ENCODE measurements around the gene LASP1. TPM values are rescaled to one million over a fixed set of nuclear protein-coding genes. Genes with fewer than 3 reads are reported as not detected.
A peak's percentile ranks its signal among the peaks of the same experiment; 100 is the strongest.
"Not testable (repeated sequence)": the region's sequence is repeated elsewhere in the genome, so short reads cannot be mapped to it uniquely, and the experiment has no call there.

Gene LASP1
- polyA plus RNA-seq, 3 donors from 2014 or later = 94.3 to 171 (median 96.5) TPM

DNA sequence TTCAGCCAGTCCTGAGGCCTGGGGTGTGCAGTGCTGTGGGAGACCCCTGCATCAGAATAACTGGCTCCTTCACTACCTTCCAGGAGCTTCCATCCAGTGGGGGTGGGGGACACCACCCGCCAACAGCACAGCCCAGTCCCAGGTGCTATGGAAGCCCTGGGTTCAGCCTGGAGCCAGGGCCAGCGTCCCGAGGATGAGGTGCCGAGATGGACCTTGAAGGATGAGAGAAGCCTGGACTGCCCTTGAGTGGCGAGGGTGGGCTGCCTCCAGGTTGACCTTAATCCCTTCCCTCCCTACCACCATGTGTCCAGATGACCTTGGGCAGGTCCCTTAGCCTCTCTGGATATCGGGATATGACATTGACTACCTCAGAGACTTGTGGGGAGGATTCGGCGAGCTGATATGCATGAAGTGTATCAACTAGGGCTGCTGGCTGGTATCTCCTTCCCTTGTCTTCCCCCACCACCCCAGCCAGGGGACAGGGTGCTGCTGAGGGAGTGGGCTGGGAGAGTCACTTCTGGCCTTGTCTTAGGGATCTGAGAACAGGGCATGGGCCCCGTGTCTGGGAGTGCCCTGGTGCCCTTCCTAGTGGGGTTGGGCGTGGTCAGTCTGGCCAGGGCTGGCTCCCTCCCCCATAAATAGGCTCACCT is 41.3 kb downstream of the LASP1 start:
- Mint-ChIP-seq H3K9me3 (no peaks in the 10 kb centered on the region), H3K4me1 (peaks cover 87 to 90% of the 10 kb centered on the region in 2 donors), H3K4me3 (no peak overlapping the region), H3K27ac (peak overlapping the region; percentile 45 to 91 (median 85)), H3K36me3 (peaks cover 4 to 21% (median 14%) of the 10 kb centered on the region in 3 donors), H3K27me3 (ENCODE audit: low read depth in 3 of 3) (peaks cover 0 to 6% (median 5%) of the 10 kb centered on the region in 3 donors)
- DNase-seq = no peak

DNA sequence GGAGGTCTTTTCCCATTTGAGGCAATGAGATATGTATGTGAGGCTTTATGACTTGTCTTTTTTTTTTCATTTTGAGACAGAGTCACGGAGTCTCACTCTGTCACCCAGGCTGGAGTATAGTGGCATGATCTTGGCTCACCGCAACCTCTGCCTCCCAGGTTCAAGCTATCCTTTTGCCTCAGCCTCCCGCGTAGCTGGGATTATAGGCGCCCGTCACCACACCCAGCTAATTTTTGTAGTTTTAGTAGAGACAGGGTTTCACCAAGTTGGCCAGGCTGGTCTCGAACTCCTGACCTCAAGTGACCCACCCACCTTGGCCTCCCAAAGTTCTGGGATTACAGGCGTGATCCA is 41.8 kb downstream of the LASP1 start:
- not testable (repeated sequence) for DNase-seq; H3K27me3 Mint-ChIP-seq (ENCODE audit: low read depth in 3 of 3); H3K9me3 Mint-ChIP-seq
- Mint-ChIP-seq H3K4me3 (peak overlapping the region in 1 of 5 donors; percentile 0), H3K4me1 (peaks cover 86 to 87% of the 10 kb centered on the region in 2 donors), H3K27ac (peak overlapping the region; percentile 85 to 91 (median 86)), H3K36me3 (peaks cover 4 to 22% (median 14%) of the 10 kb centered on the region in 3 donors)

DNA sequence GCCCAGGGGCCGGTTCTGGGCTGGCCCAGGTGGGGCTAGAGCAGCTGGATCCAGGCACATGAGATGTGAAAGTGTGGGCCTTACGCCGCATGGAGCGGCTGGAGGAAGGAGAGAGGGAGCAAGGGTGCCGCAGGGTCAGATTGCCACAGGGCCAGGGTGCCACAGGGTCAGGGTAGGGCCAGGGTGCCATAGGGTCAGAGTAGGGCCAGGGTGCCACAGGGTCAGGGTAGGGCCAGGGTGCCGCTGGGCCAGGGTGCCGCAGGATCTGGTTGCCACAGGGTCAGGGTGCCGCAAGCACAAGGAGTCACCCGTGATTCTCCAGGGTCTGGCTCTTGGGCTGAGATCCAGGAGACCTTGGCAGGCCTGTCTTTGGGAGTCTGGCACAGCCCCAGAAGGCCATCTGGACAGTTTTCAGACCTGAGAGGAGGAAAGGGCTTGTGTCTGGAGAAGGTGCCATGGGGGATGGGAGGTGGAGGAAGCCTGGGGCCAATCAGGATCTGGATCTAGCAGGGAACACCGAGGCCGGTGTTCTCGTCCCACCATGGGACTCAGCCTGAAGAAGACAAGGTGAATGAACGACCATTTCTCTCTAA is 42.5 kb downstream of the LASP1 start:
- H3K36me3 Mint-ChIP-seq = peaks cover 10 to 26% (median 16%) of the 10 kb centered on the region in 3 donors
- DNase-seq = no peak

DNA sequence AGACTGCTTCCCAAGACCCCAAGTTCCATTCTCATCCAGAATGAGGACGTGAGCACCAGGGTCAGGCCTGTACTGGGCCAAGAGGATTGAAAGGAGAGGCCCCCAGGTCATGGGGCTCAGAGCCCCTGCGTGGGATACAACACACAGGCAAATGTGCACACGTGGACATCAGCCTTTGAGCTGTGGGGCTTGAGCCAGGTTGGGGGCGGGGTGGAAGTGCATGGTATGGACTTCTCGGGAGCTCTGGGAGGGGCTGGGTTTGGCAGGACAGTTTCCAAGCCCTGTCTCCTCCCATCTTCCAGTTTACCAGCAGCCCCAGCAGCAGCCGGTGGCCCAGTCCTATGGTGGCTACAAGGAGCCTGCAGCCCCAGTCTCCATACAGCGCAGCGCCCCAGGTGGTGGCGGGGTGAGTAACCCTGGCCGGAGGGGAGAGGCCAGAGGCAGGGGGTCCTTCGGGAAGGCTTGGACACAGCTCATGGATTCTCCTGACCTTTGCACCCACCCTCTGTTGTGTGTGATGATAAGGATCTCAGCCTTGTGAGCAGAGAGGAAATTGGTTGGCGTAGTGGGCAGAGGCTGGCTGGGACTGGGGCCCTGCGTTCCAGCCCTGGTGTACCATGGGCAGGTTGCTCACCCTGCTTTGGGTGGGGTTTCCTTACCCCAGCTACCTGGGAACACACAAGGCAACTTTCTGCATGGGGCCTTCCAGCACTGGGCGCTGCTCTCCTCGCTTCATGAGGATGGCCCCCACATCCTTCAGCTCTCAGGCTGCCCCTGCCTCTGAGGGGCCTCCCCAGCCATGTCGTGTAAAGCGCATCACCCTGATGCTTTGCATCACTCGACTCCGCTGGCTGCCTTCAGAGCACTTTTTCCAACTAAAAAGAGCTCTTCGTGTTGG is 45.1 kb downstream of the LASP1 start:
- peaks cover 12 to 32% (median 14%) of the 10 kb centered on the region in 3 donors for H3K36me3 Mint-ChIP-seq
- H3K4me1 Mint-ChIP-seq = peaks cover 65 to 69% of the 10 kb centered on the region in 2 donors
- no peaks in the 10 kb centered on the region for H3K9me3 Mint-ChIP-seq
- H3K4me3 Mint-ChIP-seq = peak overlapping the region in 4 of 5 donors; percentile 6 to 41 (median 29)
- peak overlapping the region; percentile 85 to 93 (median 88) for H3K27ac Mint-ChIP-seq
- no peak for DNase-seq
- peaks cover 10 to 15% (median 11%) of the 10 kb centered on the region in 3 donors for H3K27me3 Mint-ChIP-seq (ENCODE audit: low read depth in 3 of 3)

More for the DNA sequence above, 42.5 kb downstream of the LASP1 start:
- Mint-ChIP-seq H3K27me3 (ENCODE audit: low read depth in 3 of 3) (peaks cover 5 to 9% (median 8%) of the 10 kb centered on the region in 3 donors), H3K27ac (peak overlapping the region; percentile 85 to 93 (median 88)), H3K9me3 (no peaks in the 10 kb centered on the region), H3K4me1 (peaks cover 85 to 87% of the 10 kb centered on the region in 2 donors), H3K4me3 (peak overlapping the region in 4 of 5 donors; percentile 21 to 76 (median 41))

DNA sequence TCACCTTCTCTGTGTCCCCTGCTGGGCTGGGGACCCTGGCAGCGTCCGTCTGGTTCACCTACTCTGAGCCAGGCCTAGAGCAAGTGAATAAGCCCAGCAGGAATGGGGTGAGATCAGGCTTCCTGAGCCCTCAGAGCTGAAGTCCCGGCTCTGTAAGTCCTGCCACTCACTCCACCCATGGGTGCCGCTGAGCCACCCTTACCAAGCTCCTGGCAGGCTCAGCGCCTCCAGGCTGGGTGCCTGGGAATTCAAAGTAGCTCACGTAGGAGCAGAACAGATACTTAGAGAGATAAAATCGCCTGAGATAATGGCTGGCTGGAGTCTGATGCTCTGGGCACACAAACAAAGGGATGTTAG is 45.8 kb downstream of the LASP1 start:
- peaks cover 12 to 35% (median 14%) of the 10 kb centered on the region in 3 donors for H3K36me3 Mint-ChIP-seq
- DNase-seq = no peak
- H3K27me3 Mint-ChIP-seq (ENCODE audit: low read depth in 3 of 3) = peaks cover 10 to 15% (median 11%) of the 10 kb centered on the region in 3 donors
- no peaks in the 10 kb centered on the region for H3K9me3 Mint-ChIP-seq
- H3K27ac Mint-ChIP-seq = peak overlapping the region; percentile 36 to 85 (median 66)
- peaks cover 64 to 67% of the 10 kb centered on the region in 2 donors for H3K4me1 Mint-ChIP-seq
- H3K4me3 Mint-ChIP-seq = peak overlapping the region in 1 of 5 donors; percentile 27

DNA sequence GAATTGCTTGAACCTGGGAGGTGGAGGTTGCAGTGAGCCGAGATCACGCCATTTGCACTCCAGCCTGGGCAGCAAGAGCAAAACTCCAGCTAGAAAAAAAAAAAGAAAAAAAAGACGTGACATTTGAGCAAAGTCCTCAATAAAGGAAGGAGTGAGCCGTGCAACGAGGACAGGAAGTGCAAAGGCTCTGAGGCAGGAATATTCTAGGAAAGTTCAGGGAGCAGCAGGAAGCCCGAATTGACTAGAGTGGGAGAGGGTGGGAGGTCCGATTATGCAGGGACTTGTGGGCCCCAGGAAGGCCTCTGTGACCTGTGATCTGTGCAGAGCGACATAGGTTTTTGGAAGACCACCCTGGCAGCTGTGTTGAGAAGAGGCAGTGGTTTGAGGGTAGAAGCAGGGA is 46.9 kb downstream of the LASP1 start:
- Mint-ChIP-seq H3K36me3 (peaks cover 12 to 39% (median 14%) of the 10 kb centered on the region in 3 donors), H3K27me3 (ENCODE audit: low read depth in 3 of 3) (peaks cover 10 to 13% (median 11%) of the 10 kb centered on the region in 3 donors), H3K4me3 (peak overlapping the region in 2 of 5 donors; percentile 2 to 35), H3K9me3 (no peaks in the 10 kb centered on the region), H3K27ac (peak overlapping the region; percentile 5 to 87 (median 76)), H3K4me1 (peaks cover 62 to 68% of the 10 kb centered on the region in 2 donors)
- no peak for DNase-seq

DNA sequence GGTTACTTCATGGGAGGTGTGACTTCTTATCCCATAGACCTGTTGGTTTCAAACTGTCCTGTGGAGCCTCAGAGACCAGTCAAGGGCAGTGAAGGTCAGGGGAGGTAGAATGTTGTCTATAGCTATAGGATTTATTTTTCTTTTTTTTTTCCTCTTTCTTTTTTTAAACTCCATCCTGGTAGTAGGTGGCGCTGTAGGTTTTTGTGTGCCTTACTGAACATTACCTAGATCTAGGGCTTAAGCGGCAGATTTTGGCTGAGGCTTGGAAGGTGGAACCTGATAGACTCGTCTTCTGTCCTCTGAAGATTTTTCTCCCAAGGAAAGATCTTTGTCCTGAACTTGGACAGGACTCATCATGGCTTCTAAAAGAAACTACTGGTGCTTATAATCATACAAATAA is 47.4 kb downstream of the LASP1 start:
- Mint-ChIP-seq H3K27me3 (ENCODE audit: low read depth in 3 of 3) (peaks cover 11 to 13% (median 12%) of the 10 kb centered on the region in 3 donors), H3K4me1 (peaks cover 58 to 68% of the 10 kb centered on the region in 2 donors), H3K36me3 (peaks cover 12 to 42% (median 14%) of the 10 kb centered on the region in 3 donors), H3K4me3 (peak overlapping the region in 2 of 5 donors; percentile 2 to 35), H3K9me3 (no peaks in the 10 kb centered on the region), H3K27ac (peak overlapping the region; percentile 5 to 87 (median 74))
- no peak for DNase-seq

DNA sequence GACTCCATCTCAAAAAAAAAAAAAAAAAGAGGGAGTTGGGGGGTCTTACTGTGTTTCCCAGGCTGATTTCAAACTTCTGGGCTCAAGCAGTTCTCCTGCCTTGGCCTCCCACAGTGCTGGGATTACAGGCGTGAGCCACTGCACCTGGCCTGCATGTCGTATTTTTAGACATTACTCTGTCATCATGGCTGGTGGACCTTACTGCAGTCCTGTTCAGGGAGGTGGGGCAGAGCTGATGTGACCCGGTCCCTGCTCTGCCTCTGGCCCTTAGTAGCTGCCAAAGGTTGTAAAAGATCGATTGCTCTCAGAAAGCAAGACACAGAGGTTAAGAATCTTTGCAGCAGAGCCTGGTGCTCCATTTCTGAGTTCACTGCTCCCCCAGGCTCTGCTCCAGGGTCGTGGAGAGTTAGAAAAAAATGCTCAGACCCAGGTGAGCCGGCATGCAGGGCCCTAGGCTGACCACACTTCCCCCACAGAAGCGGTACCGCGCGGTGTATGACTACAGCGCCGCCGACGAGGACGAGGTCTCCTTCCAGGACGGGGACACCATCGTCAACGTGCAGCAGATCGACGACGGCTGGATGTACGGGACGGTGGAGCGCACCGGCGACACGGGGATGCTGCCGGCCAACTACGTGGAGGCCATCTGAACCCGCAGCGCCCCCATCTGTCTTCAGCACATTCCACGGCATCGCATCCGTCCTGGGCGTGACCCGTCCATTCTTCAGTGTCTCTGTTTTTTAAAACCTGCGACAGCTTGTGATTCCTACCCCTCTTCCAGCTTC is 48.5 kb downstream of the LASP1 start:
- DNase-seq = no peak
- H3K27ac Mint-ChIP-seq = peak overlapping the region in 3 of 6 donors; percentile 4 to 62 (median 21)

DNA sequence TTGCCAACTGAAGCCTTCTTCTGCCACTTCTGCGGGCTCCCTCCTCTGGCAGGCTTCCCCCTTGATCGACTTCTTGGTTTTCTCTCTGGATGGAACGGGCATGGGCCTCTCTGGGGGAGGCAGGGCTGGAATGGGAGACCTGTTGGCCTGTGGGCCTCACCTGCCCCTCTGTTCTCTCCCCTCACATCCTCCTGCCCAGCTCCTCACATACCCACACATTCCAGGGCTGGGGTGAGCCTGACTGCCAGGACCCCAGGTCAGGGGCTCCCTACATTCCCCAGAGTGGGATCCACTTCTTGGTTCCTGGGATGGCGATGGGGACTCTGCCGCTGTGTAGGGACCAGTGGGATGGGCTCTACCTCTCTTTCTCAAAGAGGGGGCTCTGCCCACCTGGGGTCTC is 49.1 kb downstream of the LASP1 start:
- H3K4me1 Mint-ChIP-seq = peaks cover 45 to 56% of the 10 kb centered on the region in 2 donors
- peaks cover 12 to 42% (median 14%) of the 10 kb centered on the region in 3 donors for H3K36me3 Mint-ChIP-seq
- no peaks in the 10 kb centered on the region for H3K9me3 Mint-ChIP-seq
- no peak overlapping the region for H3K4me3 Mint-ChIP-seq
- peak overlapping the region in 1 of 6 donors; percentile 41 for H3K27ac Mint-ChIP-seq
- no peak for DNase-seq
- peaks cover 12 to 15% (median 14%) of the 10 kb centered on the region in 3 donors for H3K27me3 Mint-ChIP-seq (ENCODE audit: low read depth in 3 of 3)

More for the DNA sequence above, 48.5 kb downstream of the LASP1 start:
- Mint-ChIP-seq H3K36me3 (peaks cover 12 to 42% (median 14%) of the 10 kb centered on the region in 3 donors), H3K4me1 (peaks cover 47 to 58% of the 10 kb centered on the region in 2 donors), H3K4me3 (no peak overlapping the region), H3K27me3 (ENCODE audit: low read depth in 3 of 3) (peaks cover 12 to 15% (median 13%) of the 10 kb centered on the region in 3 donors), H3K9me3 (no peaks in the 10 kb centered on the region)

DNA sequence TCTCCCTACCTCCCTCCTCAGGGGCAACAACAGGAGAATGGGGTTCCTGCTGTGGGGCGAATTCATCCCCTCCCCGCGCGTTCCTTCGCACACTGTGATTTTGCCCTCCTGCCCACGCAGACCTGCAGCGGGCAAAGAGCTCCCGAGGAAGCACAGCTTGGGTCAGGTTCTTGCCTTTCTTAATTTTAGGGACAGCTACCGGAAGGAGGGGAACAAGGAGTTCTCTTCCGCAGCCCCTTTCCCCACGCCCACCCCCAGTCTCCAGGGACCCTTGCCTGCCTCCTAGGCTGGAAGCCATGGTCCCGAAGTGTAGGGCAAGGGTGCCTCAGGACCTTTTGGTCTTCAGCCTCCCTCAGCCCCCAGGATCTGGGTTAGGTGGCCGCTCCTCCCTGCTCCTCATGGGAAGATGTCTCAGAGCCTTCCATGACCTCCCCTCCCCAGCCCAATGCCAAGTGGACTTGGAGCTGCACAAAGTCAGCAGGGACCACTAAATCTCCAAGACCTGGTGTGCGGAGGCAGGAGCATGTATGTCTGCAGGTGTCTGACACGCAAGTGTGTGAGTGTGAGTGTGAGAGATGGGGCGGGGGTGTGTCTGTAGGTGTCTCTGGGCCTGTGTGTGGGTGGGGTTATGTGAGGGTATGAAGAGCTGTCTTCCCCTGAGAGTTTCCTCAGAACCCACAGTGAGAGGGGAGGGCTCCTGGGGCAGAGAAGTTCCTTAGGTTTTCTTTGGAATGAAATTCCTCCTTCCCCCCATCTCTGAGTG is 49.6 kb downstream of the LASP1 start:
- peaks cover 39 to 52% of the 10 kb centered on the region in 2 donors for H3K4me1 Mint-ChIP-seq
- H3K27ac Mint-ChIP-seq = peak overlapping the region in 5 of 6 donors; percentile 29 to 80 (median 76)
- H3K27me3 Mint-ChIP-seq (ENCODE audit: low read depth in 3 of 3) = peaks cover 12 to 13% (median 12%) of the 10 kb centered on the region in 3 donors
- peaks cover 10 to 37% (median 12%) of the 10 kb centered on the region in 3 donors for H3K36me3 Mint-ChIP-seq
- no peak overlapping the region for H3K4me3 Mint-ChIP-seq
- no peak for DNase-seq
- no peaks in the 10 kb centered on the region for H3K9me3 Mint-ChIP-seq

DNA sequence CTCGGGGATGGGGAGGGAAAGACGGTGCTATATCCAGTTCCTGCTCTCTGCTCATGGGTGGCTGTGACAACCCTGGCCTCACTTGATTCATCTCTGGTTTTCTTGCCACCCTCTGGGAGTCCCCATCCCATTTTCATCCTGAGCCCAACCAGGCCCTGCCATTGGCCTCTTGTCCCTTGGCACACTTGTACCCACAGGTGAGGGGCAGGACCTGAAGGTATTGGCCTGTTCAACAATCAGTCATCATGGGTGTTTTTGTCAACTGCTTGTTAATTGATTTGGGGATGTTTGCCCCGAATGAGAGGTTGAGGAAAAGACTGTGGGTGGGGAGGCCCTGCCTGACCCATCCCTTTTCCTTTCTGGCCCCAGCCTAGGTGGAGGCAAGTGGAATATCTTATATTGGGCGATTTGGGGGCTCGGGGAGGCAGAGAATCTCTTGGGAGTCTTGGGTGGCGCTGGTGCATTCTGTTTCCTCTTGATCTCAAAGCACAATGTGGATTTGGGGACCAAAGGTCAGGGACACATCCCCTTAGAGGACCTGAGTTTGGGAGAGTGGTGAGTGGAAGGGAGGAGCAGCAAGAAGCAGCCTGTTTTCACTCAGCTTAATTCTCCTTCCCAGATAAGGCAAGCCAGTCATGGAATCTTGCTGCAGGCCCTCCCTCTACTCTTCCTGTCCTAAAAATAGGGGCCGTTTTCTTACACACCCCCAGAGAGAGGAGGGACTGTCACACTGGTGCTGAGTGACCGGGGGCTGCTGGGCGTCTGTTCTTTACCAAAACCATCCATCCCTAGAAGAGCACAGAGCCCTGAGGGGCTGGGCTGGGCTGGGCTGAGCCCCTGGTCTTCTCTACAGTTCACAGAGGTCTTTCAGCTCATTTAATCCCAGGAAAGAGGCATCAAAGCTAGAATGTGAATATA is 50.8 kb downstream of the LASP1 start:
- Mint-ChIP-seq H3K4me3 (no peak overlapping the region), H3K4me1 (peaks cover 39 to 53% of the 10 kb centered on the region in 2 donors), H3K36me3 (peaks cover 9 to 33% (median 12%) of the 10 kb centered on the region in 3 donors), H3K27me3 (ENCODE audit: low read depth in 3 of 3) (peaks cover 12% of the 10 kb centered on the region in 3 donors), H3K27ac (peak overlapping the region; percentile 9 to 82 (median 80)), H3K9me3 (no peaks in the 10 kb centered on the region)
- DNase-seq = no peak

Data from immature natural killer cell (primary cell).